Stimulated activated naive CD8-positive, alpha-beta T cell treated with anti-CD3 and anti-CD28 coated beads, Interleukin-15, amount 100 ng/mL, for 72 hours (primary cell): ENCODE measurements around the gene CAMSAP1.

Experiments used
- ATAC-seq: fragments of 150-1000 bp; cut with Tn5 transposase; 2 replicates; pipeline ENCODE4 v1.10.0; 2021; ENCODE audit warnings: mild to moderate bottlenecking, moderate library complexity
- DNase-seq, 2 donors: peaks; one replicate each; pipeline ENCODE4 v3.0.0; 2021 to 2022
- H3K27ac Mint-ChIP-seq, 2 donors: one replicate each; pipeline ENCODE4 v1.8.0; 2022; ENCODE audit warnings: mild to moderate bottlenecking in 2 of 2, mixed read lengths in 2 of 2, moderate library complexity in 2 of 2
- H3K27me3 Mint-ChIP-seq: one replicate; pipeline ENCODE4 v1.8.0; 2022; ENCODE audit warnings: mixed read lengths
- H3K4me1 Mint-ChIP-seq: one replicate; pipeline ENCODE4 v1.8.0; 2022; ENCODE audit warnings: mild to moderate bottlenecking, mixed read lengths
- H3K4me3 Mint-ChIP-seq, 2 donors: one replicate each; pipeline ENCODE4 v1.8.0; 2022; ENCODE audit warnings: mild to moderate bottlenecking in 2 of 2, mixed read lengths in 2 of 2, moderate library complexity in 1 of 2
- H3K9me3 Mint-ChIP-seq, 2 donors: one replicate each; pipeline ENCODE4 v1.8.0; 2022; ENCODE audit warnings: mixed read lengths in 2 of 2

Gene CAMSAP1

GRCh38 chr9:135864447-135865049 lies 42.8 kb downstream of the CAMSAP1 start:
- Mint-ChIP-seq H3K4me1 (peaks cover 18% of the 10 kb centered on the region), H3K9me3 (no peaks in the 10 kb centered on the region), H3K27ac (no peak overlapping the region), H3K27me3 (no peaks in the 10 kb centered on the region), H3K4me3 (no peak overlapping the region)
- ATAC-seq (peak; percentile 63), DNase-seq (peak; percentile 53 to 54)

- H3K4me3 Mint-ChIP-seq: no peak overlapping the region
- no peak for ATAC-seq
- H3K27ac Mint-ChIP-seq: no peak overlapping the region
- no peak for DNase-seq
- H3K4me1 Mint-ChIP-seq: peaks cover 26% of the 10 kb centered on the region
- H3K9me3 Mint-ChIP-seq: no peaks in the 10 kb centered on the region
- H3K27me3 Mint-ChIP-seq: no peaks in the 10 kb centered on the region
Observed at GRCh38 chr9:135862809-135863208, 44.5 kb downstream of the CAMSAP1 start.

GRCh38 chr9:135858491-135859185 lies 48.7 kb downstream of the CAMSAP1 start:
- no peaks in the 10 kb centered on the region for H3K27me3 Mint-ChIP-seq
- H3K4me1 Mint-ChIP-seq: peaks cover 8% of the 10 kb centered on the region
- no peak overlapping the region for H3K4me3 Mint-ChIP-seq
- peak; percentile 67 for ATAC-seq
- no peak overlapping the region for H3K27ac Mint-ChIP-seq
- no peak for DNase-seq
- H3K9me3 Mint-ChIP-seq: no peaks in the 10 kb centered on the region

GRCh38 chr9:135857843-135858242 lies 49.5 kb downstream of the CAMSAP1 start:
- Mint-ChIP-seq H3K4me3 (no peak overlapping the region), H3K9me3 (no peaks in the 10 kb centered on the region), H3K27ac (peak overlapping the region in 1 of 2 donors; percentile 27), H3K4me1 (peaks cover 8% of the 10 kb centered on the region), H3K27me3 (no peaks in the 10 kb centered on the region)
- no peak for ATAC-seq
- no peak for DNase-seq

GRCh38 chr9:135857371-135857786 lies 50.0 kb downstream of the CAMSAP1 start:
- no peak for ATAC-seq
- no peaks in the 10 kb centered on the region for H3K9me3 Mint-ChIP-seq

GRCh38 chr9:135851748-135852147 lies 55.6 kb downstream of the CAMSAP1 start:
- H3K27ac Mint-ChIP-seq: no peak overlapping the region
- H3K4me3 Mint-ChIP-seq: no peak overlapping the region
- peaks cover 16% of the 10 kb centered on the region for H3K4me1 Mint-ChIP-seq
- no peaks in the 10 kb centered on the region for H3K9me3 Mint-ChIP-seq
- H3K27me3 Mint-ChIP-seq: no peaks in the 10 kb centered on the region
- no peak for ATAC-seq
- DNase-seq: no peak

More at GRCh38 chr9:135857371-135857786, 50.0 kb downstream of the CAMSAP1 start:
- no peak overlapping the region for H3K27ac Mint-ChIP-seq
- DNase-seq: no peak
- H3K4me1 Mint-ChIP-seq: peaks cover 8% of the 10 kb centered on the region
- no peaks in the 10 kb centered on the region for H3K27me3 Mint-ChIP-seq
- H3K4me3 Mint-ChIP-seq: no peak overlapping the region

- Mint-ChIP-seq H3K27me3 (no peaks in the 10 kb centered on the region), H3K4me1 (peaks cover 16% of the 10 kb centered on the region), H3K27ac (no peak overlapping the region), H3K9me3 (peaks cover 0 to under 1% of the 10 kb centered on the region in 2 donors), H3K4me3 (no peak overlapping the region)
- ATAC-seq: no peak
- DNase-seq: no peak
Observed at GRCh38 chr9:135850737-135851136, 56.6 kb downstream of the CAMSAP1 start.

- ATAC-seq (no peak), DNase-seq (no peak)
- Mint-ChIP-seq H3K9me3 (peaks cover 15 to 17% of the 10 kb centered on the region in 2 donors), H3K27me3 (no peaks in the 10 kb centered on the region), H3K4me1 (peaks cover 16% of the 10 kb centered on the region), H3K4me3 (no peak overlapping the region), H3K27ac (no peak overlapping the region)
Observed at GRCh38 chr9:135849181-135849580, 58.2 kb downstream of the CAMSAP1 start.

- Mint-ChIP-seq H3K9me3 (peaks cover 21% of the 10 kb centered on the region in 2 donors), H3K27me3 (no peaks in the 10 kb centered on the region), H3K4me1 (peaks cover 16% of the 10 kb centered on the region), H3K27ac (no peak overlapping the region), H3K4me3 (no peak overlapping the region)
- DNase-seq (no peak), ATAC-seq (no peak)
Observed at GRCh38 chr9:135848341-135849047, 58.9 kb downstream of the CAMSAP1 start.

GRCh38 chr9:135847833-135848232 lies 59.5 kb downstream of the CAMSAP1 start:
- DNase-seq: no peak
- no peak overlapping the region for H3K27ac Mint-ChIP-seq
- H3K27me3 Mint-ChIP-seq: no peaks in the 10 kb centered on the region
- peaks cover 21% of the 10 kb centered on the region in 2 donors for H3K9me3 Mint-ChIP-seq
- no peak overlapping the region for H3K4me3 Mint-ChIP-seq
- no peak for ATAC-seq
- H3K4me1 Mint-ChIP-seq: peaks cover 16% of the 10 kb centered on the region

- ATAC-seq (no peak), DNase-seq (no peak)
- no peaks in the 10 kb centered on the region for H3K27me3 Mint-ChIP-seq
- H3K9me3 Mint-ChIP-seq: peaks cover 18 to 19% of the 10 kb centered on the region in 2 donors
- H3K4me1 Mint-ChIP-seq: no peaks in the 10 kb centered on the region
- no peak overlapping the region for H3K4me3 Mint-ChIP-seq
- H3K27ac Mint-ChIP-seq: no peak overlapping the region
Observed at GRCh38 chr9:135840539-135840938, 66.8 kb downstream of the CAMSAP1 start.

GRCh38 chr9:135840107-135840506 lies 67.2 kb downstream of the CAMSAP1 start:
- no peaks in the 10 kb centered on the region for H3K27me3 Mint-ChIP-seq
- peaks cover 14 to 15% of the 10 kb centered on the region in 2 donors for H3K9me3 Mint-ChIP-seq
- H3K4me3 Mint-ChIP-seq: no peak overlapping the region
- H3K27ac Mint-ChIP-seq: no peak overlapping the region
- ATAC-seq: no peak
- DNase-seq: no peak
- no peaks in the 10 kb centered on the region for H3K4me1 Mint-ChIP-seq

- peaks cover 8 to 9% of the 10 kb centered on the region in 2 donors for H3K9me3 Mint-ChIP-seq
- H3K27ac Mint-ChIP-seq: no peak overlapping the region
- no peak for DNase-seq
- no peaks in the 10 kb centered on the region for H3K4me1 Mint-ChIP-seq
- ATAC-seq: no peak
- no peaks in the 10 kb centered on the region for H3K27me3 Mint-ChIP-seq
- no peak overlapping the region for H3K4me3 Mint-ChIP-seq
Observed at GRCh38 chr9:135839516-135839915, 67.8 kb downstream of the CAMSAP1 start.

GRCh38 chr9:135835131-135835530 lies 72.2 kb downstream of the CAMSAP1 start:
- no peaks in the 10 kb centered on the region for H3K27me3 Mint-ChIP-seq
- ATAC-seq: no peak
- no peaks in the 10 kb centered on the region for H3K4me1 Mint-ChIP-seq
- no peak for DNase-seq
- H3K9me3 Mint-ChIP-seq: peaks cover 0 to 1% of the 10 kb centered on the region in 2 donors
- H3K4me3 Mint-ChIP-seq: no peak overlapping the region
- H3K27ac Mint-ChIP-seq: no peak overlapping the region

- H3K4me3 Mint-ChIP-seq: no peak overlapping the region
- no peaks in the 10 kb centered on the region for H3K4me1 Mint-ChIP-seq
- DNase-seq: no peak
- ATAC-seq: no peak
- peaks cover 4 to 7% of the 10 kb centered on the region in 2 donors for H3K9me3 Mint-ChIP-seq
- no peaks in the 10 kb centered on the region for H3K27me3 Mint-ChIP-seq
- H3K27ac Mint-ChIP-seq: no peak overlapping the region
Observed at GRCh38 chr9:135833864-135834263, 73.5 kb downstream of the CAMSAP1 start.

- no peak overlapping the region for H3K4me3 Mint-ChIP-seq
- no peak overlapping the region for H3K27ac Mint-ChIP-seq
- DNase-seq (no peak), ATAC-seq (no peak)
- peaks cover 4 to 15% of the 10 kb centered on the region in 2 donors for H3K9me3 Mint-ChIP-seq
- H3K4me1 Mint-ChIP-seq: peaks cover 4% of the 10 kb centered on the region
- no peaks in the 10 kb centered on the region for H3K27me3 Mint-ChIP-seq
Observed at GRCh38 chr9:135830496-135830895, 76.8 kb downstream of the CAMSAP1 start.
